GM21619 (cell line): Measurements from ENCODE around the gene FASTKD1.
"Not testable (repeated sequence)": the region's sequence is repeated elsewhere in the genome, so short reads cannot be mapped to it uniquely, and the experiment has no call there.

Experiments
- ATAC-seq: cut with Tn5 transposase; IDR thresholded peaks from one replicate; pipeline ENCODE4 v1.9.1; 2021; ENCODE audit not compliant: unreplicated experiment

Gene FASTKD1

DNA sequence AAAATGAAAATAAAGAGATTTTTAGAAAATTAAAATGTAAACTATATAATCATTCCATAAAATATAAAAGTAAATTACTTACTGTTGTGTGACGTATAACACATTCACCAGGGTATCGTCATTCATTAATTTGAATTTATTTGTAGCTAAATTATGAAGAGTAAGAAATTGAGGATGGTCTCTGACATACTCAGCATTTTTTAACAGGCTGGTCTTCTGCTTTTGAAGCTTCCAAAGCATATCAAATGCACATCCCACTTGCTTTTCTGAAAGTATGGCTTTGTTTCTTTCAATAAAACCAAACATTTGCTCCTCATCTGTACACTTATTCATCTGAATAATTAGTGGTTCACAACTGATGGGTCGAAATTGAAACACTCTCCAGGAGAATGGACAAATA is 2.1 kb downstream of the FASTKD1 start:
- no peak for ATAC-seq

DNA sequence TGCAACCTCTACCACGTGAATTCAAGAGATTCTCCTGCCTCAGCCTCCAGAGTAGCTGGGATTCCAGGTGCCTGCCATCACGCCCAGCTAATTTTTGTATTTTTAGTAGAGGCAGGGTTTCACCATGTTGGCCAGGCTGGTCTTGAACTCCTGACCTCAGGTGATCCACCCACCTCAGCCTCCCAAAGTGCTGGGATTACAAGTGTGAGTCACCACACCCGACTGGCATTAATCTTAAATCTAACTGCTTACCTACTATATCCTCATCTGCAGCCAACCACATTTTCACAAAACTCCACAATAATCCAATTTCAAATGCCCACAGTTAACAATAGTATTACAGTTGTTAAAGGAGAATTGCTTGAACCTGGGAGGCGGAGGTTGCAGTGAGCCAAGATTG is 2.9 kb downstream of the FASTKD1 start:
- not testable (repeated sequence) for ATAC-seq

- no peak for ATAC-seq
These were observed 3.7 kb downstream of the FASTKD1 start for GRCh38 chr2:169569948-169570347.

DNA sequence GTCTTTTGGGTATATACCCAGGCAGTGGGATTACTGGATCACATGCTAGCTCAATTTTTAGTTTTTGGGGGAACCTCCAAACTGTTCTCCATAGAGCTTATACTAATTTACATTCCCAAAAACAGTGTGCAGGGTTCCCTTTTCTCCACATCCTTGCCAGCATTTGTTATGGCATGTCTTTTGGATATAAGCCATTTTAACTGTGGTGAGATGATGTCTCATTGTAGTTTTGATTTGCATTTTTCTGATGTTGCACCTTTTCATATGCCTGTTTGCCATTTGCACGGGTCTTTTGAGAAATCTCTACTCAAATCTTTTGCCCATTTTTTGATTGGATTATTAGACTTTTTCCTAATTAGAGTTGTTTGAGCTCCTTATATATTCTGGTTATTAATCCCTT is 8.0 kb downstream of the FASTKD1 start:
- no peak for ATAC-seq

DNA sequence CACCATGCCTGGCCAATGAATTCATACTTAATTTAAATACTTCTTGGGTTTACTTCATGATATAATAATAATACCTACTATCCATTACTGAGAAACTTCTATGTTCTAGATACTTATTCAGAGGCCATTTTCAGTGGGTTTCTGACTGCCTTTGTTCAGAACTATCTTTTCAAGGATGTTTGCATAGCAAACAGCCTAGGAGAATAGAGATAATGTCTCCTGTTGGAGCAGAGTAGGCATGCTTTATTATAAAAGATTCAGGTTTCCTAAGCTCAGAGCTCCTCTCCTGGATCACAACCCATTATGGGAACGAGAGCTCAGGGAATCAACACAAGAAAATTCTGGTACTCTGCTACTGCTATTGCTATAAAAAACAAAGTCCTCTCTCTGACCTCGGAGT is 11.1 kb downstream of the FASTKD1 start:
- no peak for ATAC-seq

GRCh38 chr2:169562084-169562483 is 11.6 kb downstream of the FASTKD1 start:
- not testable (repeated sequence) for ATAC-seq

DNA sequence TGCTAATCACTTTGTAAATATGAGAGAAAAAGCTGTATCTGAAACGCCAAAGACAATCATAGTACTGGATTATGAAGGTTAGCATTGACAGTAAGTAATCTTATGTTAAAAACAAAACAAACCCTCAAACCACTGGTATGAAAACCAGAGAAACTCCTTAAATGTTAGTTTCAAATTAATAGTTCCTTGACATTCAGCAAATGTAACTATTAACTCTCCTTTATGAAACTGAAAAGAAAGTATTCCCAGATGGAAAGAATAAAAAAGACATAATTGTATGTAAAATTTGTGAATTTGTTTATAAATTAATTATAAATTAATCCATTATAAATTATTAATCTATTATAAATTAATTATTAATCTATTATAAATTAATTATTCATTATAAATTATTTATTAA is 12.3 kb downstream of the FASTKD1 start:
- no peak for ATAC-seq

- ATAC-seq = no peak
These were observed 26.9 kb downstream of the FASTKD1 start for GRCh38 chr2:169546756-169547155.

DNA sequence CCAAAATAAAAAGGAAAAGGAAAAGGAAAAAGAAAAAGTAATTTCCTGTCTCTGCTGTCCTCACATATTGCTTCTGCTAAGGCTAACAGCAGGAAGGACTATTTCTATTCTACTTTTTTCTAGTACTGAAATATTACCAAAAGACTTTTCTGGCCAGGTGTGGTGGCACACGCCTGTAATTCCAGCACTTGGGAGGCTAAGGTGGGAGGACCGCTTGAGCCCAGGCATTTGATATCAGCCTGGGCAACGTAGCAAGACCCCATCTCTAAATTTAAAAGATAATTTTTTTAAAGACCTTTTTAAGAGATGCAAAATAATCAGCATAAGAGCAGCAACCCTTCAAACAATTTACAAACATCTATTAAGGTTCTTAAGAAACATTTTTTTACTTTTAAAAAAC is 31.2 kb downstream of the FASTKD1 start:
- no peak for ATAC-seq

GRCh38 chr2:169540146-169540545 is 33.5 kb downstream of the FASTKD1 start:
- no peak for ATAC-seq

DNA sequence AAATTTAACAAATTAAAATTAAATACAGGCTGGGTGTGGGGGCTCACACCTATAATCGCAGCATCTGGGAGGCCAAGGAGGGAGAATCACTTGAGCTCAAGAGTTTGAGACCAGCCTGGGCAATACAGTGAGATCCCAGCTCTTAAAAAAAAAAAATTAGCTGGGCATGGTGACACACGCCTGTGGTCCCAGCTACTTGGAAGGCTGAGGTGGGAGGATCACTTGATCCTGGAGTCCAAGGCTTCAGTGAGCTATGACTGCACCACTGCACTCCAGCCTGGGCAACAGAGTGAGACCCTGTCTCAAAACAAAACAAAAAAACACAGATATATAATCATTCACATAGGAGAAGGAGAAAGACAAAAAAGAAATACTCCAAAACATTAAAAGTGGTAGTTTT is 34.2 kb downstream of the FASTKD1 start:
- not testable (repeated sequence) for ATAC-seq

DNA sequence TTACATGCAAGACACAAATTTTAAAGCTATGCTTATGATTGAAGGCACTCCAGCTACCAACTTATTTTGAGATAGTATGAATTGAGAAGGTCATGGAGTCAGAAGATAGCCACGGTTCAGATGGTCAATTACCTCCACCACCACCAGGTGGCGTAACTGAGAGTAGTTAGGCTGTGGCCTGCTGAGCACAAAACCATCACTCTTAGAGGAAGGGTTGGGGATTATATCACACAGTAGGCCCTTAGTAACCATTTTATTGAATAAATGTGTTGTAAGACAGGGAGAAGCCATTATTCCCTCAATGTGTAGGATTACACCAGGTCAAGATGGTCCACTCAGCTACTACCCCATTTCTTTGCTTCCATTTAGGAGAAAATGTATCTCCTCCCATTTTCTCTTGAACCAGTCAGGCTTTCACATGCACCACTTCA is 45.4 kb downstream of the FASTKD1 start:
- ATAC-seq = peak; percentile 92

GRCh38 chr2:169526451-169526850 is 47.2 kb downstream of the FASTKD1 start:
- no peak for ATAC-seq

DNA sequence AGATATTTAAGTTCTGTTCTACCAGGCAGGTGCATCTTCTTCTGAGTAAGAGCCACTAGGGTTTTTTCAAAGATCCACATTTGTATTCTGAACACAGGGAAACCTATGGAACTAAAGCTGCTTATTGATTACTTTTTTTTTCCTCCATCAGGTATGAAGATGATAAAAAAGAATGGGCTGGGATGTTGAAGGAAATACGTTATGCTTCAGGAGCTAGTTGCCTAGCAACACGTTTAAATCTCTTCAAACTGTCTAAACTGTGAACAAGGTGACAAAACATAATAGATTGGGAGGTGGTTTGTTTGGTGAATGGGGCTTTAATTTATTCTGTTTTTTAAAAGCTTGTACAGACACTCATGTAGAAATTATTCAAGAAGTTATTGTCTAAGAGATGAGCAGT is 48.2 kb downstream of the FASTKD1 start:
- ATAC-seq = no peak

GRCh38 chr2:169523681-169524080 is 50.0 kb downstream of the FASTKD1 start:
- ATAC-seq = no peak

DNA sequence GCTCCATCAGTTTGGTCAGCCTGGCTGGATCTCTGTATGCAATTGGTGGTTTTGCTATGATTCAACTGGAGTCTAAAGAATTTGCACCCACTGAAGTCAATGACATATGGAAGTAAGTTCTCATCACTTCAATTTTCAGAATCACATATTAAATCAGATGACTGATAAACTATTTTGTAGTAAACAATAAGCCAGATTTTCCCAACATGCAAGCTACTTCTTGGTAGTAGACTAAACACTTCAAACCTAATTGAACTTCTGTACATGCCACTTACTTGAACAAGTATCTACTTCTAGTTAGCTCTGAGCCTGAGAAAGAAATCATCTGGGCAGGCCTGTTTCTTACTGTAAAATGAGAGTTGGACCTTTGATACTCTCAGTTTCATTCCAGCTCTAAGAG is 52.8 kb downstream of the FASTKD1 start:
- no peak for ATAC-seq

GRCh38 chr2:169516488-169516995 is 57.1 kb downstream of the FASTKD1 start:
- ATAC-seq = not testable (repeated sequence)

DNA sequence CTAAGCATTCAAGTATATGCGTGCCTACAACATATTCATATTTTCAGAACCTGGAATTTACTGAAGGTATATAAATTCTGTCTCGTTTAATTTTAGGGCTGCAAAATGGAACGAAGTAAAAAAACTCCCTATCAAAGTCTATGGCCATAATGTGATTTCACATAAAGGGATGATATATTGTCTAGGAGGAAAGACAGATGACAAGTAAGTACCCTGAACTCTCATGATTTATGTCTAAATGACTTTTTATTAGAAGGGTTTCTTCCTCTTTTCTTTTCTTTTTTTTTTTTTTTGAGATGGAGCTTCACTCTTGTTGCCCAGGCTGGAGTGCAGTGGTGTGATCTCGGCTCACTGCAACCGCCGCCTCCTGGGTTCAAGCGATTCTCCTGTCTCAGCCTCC is 58.9 kb downstream of the FASTKD1 start:
- ATAC-seq = not testable (repeated sequence)

GRCh38 chr2:169513926-169514325 is 59.7 kb downstream of the FASTKD1 start:
- no peak for ATAC-seq

DNA sequence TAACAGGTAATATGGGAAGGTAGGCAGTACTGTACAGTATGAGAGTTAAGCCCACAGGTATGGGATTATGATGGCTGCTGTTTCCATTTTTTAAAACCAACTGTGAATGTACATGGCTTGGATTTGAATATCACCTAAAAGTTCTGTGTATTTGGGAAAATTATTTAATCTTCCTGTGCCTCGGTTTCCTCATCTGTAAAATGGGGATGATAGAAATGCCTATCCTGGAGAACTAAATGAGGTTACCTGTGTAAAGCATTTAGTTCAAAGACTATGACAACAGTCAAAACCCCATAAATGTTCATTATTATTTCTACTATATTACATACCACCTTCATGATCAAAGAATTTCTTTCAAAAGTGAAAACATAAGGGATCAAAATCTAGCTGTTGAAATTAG is 60.6 kb downstream of the FASTKD1 start:
- no peak for ATAC-seq

DNA sequence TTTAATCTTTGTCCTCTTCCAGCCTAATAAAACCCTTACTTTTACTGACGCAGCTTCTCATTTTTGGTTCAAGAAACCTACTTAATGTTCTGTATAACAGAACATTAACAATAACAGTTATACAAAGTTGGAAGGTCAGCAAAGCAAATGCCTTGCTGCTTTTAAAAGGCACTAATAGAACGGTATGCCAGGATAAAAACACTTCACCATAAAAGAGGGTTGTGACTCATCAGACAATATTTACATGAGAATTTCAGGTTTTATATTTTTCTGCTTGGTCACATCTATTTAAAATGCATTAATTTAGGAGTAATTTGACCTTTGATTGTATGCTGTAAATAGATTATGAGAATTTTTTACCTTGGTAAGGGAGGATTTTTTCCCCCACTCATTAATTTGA is 61.1 kb downstream of the FASTKD1 start:
- no peak for ATAC-seq

DNA sequence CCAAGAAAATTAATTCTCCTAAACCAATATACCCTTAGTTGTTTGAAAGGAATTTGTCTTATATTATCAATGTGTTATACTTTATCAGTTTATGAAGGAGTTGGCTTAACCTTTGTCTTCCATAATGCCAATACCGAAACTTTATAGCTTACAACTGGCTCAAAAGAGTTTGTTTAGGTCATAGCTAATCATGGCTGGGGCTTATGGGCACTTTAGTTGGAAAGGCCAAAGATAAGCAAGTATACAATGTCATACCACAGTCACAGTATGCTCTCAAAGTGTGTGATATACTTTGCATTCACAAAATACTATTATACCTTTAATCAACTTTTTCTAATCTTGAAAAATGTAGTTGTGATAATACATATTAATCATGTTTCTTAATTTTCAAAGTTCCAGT is 61.8 kb downstream of the FASTKD1 start:
- no peak for ATAC-seq

DNA sequence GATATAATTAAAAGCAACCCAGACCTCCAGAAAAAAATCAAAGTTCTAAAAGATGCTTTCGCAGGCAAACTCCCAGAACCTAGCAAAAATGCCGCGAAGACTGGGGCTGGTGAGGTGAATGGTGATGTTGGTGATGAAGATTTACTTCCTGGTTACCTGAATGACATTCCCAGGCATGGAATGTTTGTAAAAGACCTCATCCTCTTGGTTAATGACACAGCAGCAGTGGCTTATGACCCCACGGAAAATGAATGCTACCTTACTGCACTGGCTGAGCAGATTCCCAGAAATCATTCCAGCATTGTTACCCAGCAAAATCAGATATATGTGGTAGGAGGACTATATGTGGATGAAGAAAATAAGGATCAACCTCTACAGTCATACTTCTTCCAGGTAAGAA is 63.2 kb downstream of the FASTKD1 start:
- no peak for ATAC-seq

GRCh38 chr2:169509955-169510354 is 63.7 kb downstream of the FASTKD1 start:
- no peak for ATAC-seq
